NAMALWA (cell line): ENCODE results near the gene SFXN1.

Experiments used
- DNase-seq: peaks from one replicate; pipeline ENCODE4 v3.0.0-alpha.2; 2015; ENCODE audit warnings: low spot score

Gene SFXN1

GRCh38 chr5:175541264-175541663 lies 62.9 kb downstream of the SFXN1 start:
- no peak for DNase-seq

- no peak for DNase-seq
These were observed 64.0 kb downstream of the SFXN1 start for GRCh38 chr5:175542232-175542965.

- no peak for DNase-seq
These were observed 64.5 kb downstream of the SFXN1 start for GRCh38 chr5:175542966-175543235.

- DNase-seq: no peak
These were observed 65.8 kb downstream of the SFXN1 start for GRCh38 chr5:175544108-175544511.

- no peak for DNase-seq
These were observed 66.2 kb downstream of the SFXN1 start for GRCh38 chr5:175544586-175544985.

- no peak for DNase-seq
These were observed 69.5 kb downstream of the SFXN1 start for GRCh38 chr5:175547842-175548241.

GRCh38 chr5:175548626-175549311 lies 70.4 kb downstream of the SFXN1 start:
- no peak for DNase-seq

GRCh38 chr5:175550055-175550805 lies 71.9 kb downstream of the SFXN1 start:
- DNase-seq: no peak

- DNase-seq: no peak
These were observed 72.9 kb downstream of the SFXN1 start for GRCh38 chr5:175551266-175551665.

- DNase-seq: no peak
These were observed 75.9 kb downstream of the SFXN1 start for GRCh38 chr5:175554296-175554695.

GRCh38 chr5:175555168-175555785 lies 76.9 kb downstream of the SFXN1 start:
- DNase-seq: no peak

- no peak for DNase-seq
These were observed 78.4 kb downstream of the SFXN1 start for GRCh38 chr5:175556794-175557193.

GRCh38 chr5:175557778-175558177 lies 79.4 kb downstream of the SFXN1 start:
- DNase-seq: no peak

GRCh38 chr5:175558801-175559480 lies 80.6 kb downstream of the SFXN1 start:
- no peak for DNase-seq

GRCh38 chr5:175560011-175560410 lies 81.7 kb downstream of the SFXN1 start:
- no peak for DNase-seq

GRCh38 chr5:175561085-175561484 lies 82.7 kb downstream of the SFXN1 start:
- DNase-seq: no peak

- DNase-seq: no peak
These were observed 86.4 kb downstream of the SFXN1 start for GRCh38 chr5:175564716-175565115.

- DNase-seq: no peak
These were observed 88.3 kb downstream of the SFXN1 start for GRCh38 chr5:175566697-175567096.

GRCh38 chr5:175567954-175568353 lies 89.6 kb downstream of the SFXN1 start:
- DNase-seq: peak; percentile 17

GRCh38 chr5:175569701-175570100 lies 91.3 kb downstream of the SFXN1 start:
- DNase-seq: no peak

- no peak for DNase-seq
These were observed 94.5 kb downstream of the SFXN1 start for GRCh38 chr5:175572886-175573285.
